ENCODE results near the gene PTX3.

Gene PTX3

GRCh38 chr3:157479464-157480243, 43.0 kb downstream of the PTX3 start:
- H3K4me3 ChIP-seq (ENCODE audit: low read depth, low read length): no peak overlapping the region
- DNase-seq (ENCODE audit: low read depth): no peak
- TF ChIP-seq CTCF (IDR thresholded peaks at IDR 0.05; ENCODE audit: control insufficient read depth, extremely low read depth, insufficient read depth): no peak

- TF ChIP-seq CTCF (IDR thresholded peaks at IDR 0.05; ENCODE audit: control insufficient read depth, extremely low read depth, insufficient read depth): no peak
Measured at GRCh38 chr3:157487339-157487738, 50.7 kb downstream of the PTX3 start.

GRCh38 chr3:157488144-157488543, 51.5 kb downstream of the PTX3 start:
- no peak overlapping the region for H3K4me3 ChIP-seq (ENCODE audit: low read depth, low read length)
- DNase-seq (ENCODE audit: low read depth): no peak
- no peak for TF ChIP-seq CTCF (IDR thresholded peaks at IDR 0.05; ENCODE audit: control insufficient read depth, extremely low read depth, insufficient read depth)

More at GRCh38 chr3:157487339-157487738, 50.7 kb downstream of the PTX3 start:
- no peak for DNase-seq (ENCODE audit: low read depth)
- no peak overlapping the region for H3K4me3 ChIP-seq (ENCODE audit: low read depth, low read length)

- no peak for TF ChIP-seq CTCF (IDR thresholded peaks at IDR 0.05; ENCODE audit: control insufficient read depth, extremely low read depth, insufficient read depth)
- DNase-seq (ENCODE audit: low read depth): peak; percentile 63
- H3K4me3 ChIP-seq (ENCODE audit: low read depth, low read length): no peak overlapping the region
Measured at GRCh38 chr3:157491136-157491535, 54.5 kb downstream of the PTX3 start.
